ENCODE results near the gene SNRPD2.
A peak's percentile ranks its signal among the peaks of the same experiment; 100 is the strongest.

SNRPD2 gene

GRCh38 chr19:45716359-45717130 lies 24.8 kb upstream of the SNRPD2 start:
- ATAC-seq, result peak; percentile 18
- TF ChIP-seq ARNTL (CRISPR knock-in tag; IDR thresholded peaks at IDR 0.05; ENCODE audit: borderline replicate concordance, low read depth) (no peak), ZNF70 (CRISPR knock-in tag; IDR thresholded peaks at IDR 0.05) (no peak), TOX (CRISPR knock-in tag; IDR thresholded peaks at IDR 0.05; ENCODE audit: borderline replicate concordance) (no peak), TSHZ2 (CRISPR knock-in tag; IDR thresholded peaks at IDR 0.05) (no peak), GLIS3 (CRISPR knock-in tag; IDR thresholded peaks at IDR 0.05) (no peak), ISL1 (CRISPR knock-in tag; IDR thresholded peaks at IDR 0.05) (no peak), ZNF8 (CRISPR knock-in tag; IDR thresholded peaks at IDR 0.05) (no peak), ZNF565 (CRISPR knock-in tag; conservative IDR thresholded peaks at IDR 0.05; ENCODE audit: low read depth) (no peak), BACH2 (CRISPR knock-in tag; IDR thresholded peaks at IDR 0.05; ENCODE audit: borderline replicate concordance) (no peak)
- TF ChIP-seq, protein P1, sequence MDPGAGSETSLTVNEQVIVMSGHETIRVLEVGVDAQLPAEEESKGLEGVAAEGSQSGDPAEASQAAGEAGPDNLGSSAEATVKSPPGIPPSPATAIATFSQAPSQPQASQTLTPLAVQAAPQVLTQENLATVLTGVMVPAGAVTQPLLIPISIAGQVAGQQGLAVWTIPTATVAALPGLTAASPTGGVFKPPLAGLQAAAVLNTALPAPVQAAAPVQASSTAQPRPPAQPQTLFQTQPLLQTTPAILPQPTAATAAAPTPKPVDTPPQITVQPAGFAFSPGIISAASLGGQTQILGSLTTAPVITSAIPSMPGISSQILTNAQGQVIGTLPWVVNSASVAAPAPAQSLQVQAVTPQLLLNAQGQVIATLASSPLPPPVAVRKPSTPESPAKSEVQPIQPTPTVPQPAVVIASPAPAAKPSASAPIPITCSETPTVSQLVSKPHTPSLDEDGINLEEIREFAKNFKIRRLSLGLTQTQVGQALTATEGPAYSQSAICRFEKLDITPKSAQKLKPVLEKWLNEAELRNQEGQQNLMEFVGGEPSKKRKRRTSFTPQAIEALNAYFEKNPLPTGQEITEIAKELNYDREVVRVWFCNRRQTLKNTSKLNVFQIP (CRISPR knock-in tag; IDR thresholded peaks at IDR 0.05; ENCODE audit: borderline replicate concordance, low read depth), result no peak

- no peak for ATAC-seq
- TF ChIP-seq, protein P1 (CRISPR knock-in tag; IDR thresholded peaks at IDR 0.05; ENCODE audit: borderline replicate concordance, low read depth), result no peak
- TF ChIP-seq GLIS3 (CRISPR knock-in tag; IDR thresholded peaks at IDR 0.05) (no peak), ZNF565 (CRISPR knock-in tag; conservative IDR thresholded peaks at IDR 0.05; ENCODE audit: low read depth) (no peak)
These were observed 23.4 kb upstream of the SNRPD2 start for GRCh38 chr19:45715139-45715538.

GRCh38 chr19:45713141-45713540 lies 21.4 kb upstream of the SNRPD2 start:
- no peak for ATAC-seq
- TF ChIP-seq ZFP3 (CRISPR knock-in tag; IDR thresholded peaks at IDR 0.05) (no peak), TCF4 (CRISPR knock-in tag; IDR thresholded peaks at IDR 0.05; ENCODE audit: borderline replicate concordance) (no peak), CSDC2 (CRISPR knock-in tag; IDR thresholded peaks at IDR 0.05) (no peak), OSR1 (CRISPR knock-in tag; IDR thresholded peaks at IDR 0.05) (no peak), GLIS3 (CRISPR knock-in tag; IDR thresholded peaks at IDR 0.05) (no peak), PATZ1 (CRISPR knock-in tag; IDR thresholded peaks at IDR 0.05; ENCODE audit: borderline replicate concordance) (no peak), ZNF70 (CRISPR knock-in tag; IDR thresholded peaks at IDR 0.05) (no peak), ESRRG (CRISPR knock-in tag; IDR thresholded peaks at IDR 0.05) (no peak), PPARA (CRISPR knock-in tag; IDR thresholded peaks at IDR 0.05; ENCODE audit: borderline replicate concordance) (no peak), RARB (CRISPR knock-in tag; IDR thresholded peaks at IDR 0.05) (no peak), ZNF8 (CRISPR knock-in tag; IDR thresholded peaks at IDR 0.05) (no peak), ZNF565 (CRISPR knock-in tag; conservative IDR thresholded peaks at IDR 0.05; ENCODE audit: low read depth) (no peak), BACH2 (CRISPR knock-in tag; IDR thresholded peaks at IDR 0.05; ENCODE audit: borderline replicate concordance) (no peak), ISL1 (CRISPR knock-in tag; IDR thresholded peaks at IDR 0.05) (no peak), ZFP30 (CRISPR knock-in tag; IDR thresholded peaks at IDR 0.05) (no peak)
- TF ChIP-seq, protein P2, sequence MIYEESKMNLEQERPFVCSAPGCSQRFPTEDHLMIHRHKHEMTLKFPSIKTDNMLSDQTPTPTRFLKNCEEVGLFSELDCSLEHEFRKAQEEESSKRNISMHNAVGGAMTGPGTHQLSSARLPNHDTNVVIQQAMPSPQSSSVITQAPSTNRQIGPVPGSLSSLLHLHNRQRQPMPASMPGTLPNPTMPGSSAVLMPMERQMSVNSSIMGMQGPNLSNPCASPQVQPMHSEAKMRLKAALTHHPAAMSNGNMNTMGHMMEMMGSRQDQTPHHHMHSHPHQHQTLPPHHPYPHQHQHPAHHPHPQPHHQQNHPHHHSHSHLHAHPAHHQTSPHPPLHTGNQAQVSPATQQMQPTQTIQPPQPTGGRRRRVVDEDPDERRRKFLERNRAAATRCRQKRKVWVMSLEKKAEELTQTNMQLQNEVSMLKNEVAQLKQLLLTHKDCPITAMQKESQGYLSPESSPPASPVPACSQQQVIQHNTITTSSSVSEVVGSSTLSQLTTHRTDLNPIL (CRISPR knock-in tag; IDR thresholded peaks at IDR 0.05; ENCODE audit: low read depth), result no peak
